ENCODE measurements around the gene DHRS2. TPM values are rescaled to one million over a fixed set of nuclear protein-coding genes. Genes with fewer than 3 reads are reported as not detected.

The DHRS2 gene
- polyA plus RNA-seq, 1 experiment: 0.09 TPM

DNA sequence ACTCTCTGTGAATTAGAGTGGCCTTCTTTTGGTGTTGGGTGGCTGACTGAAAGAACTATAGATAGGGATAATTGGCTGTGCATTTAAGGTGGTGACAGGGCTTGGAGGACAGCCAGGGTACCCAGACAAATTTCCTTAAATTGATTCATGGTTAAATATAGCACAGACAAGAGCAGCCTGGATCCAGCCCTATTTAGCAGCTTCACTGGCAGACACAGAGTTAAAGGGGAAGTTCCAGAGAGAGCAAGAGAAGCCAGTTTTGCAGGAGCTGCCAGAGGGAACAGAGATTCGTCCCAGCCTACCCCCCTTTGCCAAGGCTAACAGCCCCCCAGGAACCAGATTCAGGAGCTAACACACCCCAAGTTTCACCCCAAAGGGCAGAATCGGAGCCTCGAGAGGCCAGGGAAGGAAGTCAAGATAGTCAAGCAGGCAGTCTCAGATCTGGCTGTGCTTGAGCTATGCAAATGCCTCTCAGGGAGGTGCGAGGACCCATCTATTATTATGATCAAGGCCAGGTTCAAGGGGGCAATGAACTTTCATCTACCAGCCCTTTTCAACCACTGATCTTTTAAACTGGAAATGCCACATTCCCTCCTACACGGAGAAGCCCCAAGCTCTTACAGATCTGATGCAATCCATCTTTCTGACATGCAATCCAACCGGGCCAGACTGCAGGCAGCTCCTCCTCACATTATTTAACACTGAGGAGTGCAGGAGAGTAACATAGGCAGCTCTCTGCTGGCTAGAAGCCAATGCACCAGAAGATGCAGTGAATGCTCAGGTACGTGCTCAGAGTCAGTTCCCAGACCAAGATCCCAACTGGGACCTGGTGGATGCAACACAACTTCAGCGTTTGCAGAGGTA, 58.2 kb downstream of the DHRS2 start:
- H3K27ac ChIP-seq (ENCODE audit: low read depth, low read length): no peak overlapping the region
- no peak for DNase-seq (ENCODE audit: low read depth, low spot score)
- TF ChIP-seq, protein P1, sequence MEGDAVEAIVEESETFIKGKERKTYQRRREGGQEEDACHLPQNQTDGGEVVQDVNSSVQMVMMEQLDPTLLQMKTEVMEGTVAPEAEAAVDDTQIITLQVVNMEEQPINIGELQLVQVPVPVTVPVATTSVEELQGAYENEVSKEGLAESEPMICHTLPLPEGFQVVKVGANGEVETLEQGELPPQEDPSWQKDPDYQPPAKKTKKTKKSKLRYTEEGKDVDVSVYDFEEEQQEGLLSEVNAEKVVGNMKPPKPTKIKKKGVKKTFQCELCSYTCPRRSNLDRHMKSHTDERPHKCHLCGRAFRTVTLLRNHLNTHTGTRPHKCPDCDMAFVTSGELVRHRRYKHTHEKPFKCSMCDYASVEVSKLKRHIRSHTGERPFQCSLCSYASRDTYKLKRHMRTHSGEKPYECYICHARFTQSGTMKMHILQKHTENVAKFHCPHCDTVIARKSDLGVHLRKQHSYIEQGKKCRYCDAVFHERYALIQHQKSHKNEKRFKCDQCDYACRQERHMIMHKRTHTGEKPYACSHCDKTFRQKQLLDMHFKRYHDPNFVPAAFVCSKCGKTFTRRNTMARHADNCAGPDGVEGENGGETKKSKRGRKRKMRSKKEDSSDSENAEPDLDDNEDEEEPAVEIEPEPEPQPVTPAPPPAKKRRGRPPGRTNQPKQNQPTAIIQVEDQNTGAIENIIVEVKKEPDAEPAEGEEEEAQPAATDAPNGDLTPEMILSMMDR (IDR thresholded peaks at IDR 0.05; ENCODE audit: low read depth, low read length): no peak
- peaks cover 17% of the 10 kb centered on the region for H3K27me3 ChIP-seq (ENCODE audit: control insufficient read depth, insufficient read depth, low read length)
- no peaks in the 10 kb centered on the region; the same call in 1 of the 2 replicates for H3K9me3 ChIP-seq (ENCODE audit: control insufficient read depth, insufficient read depth, low read length)
- CTCF ChIA-PET: interaction anchor here (0.6 to 1.3 kb wide), 4 partner anchors 60 to 216 kb away, joined by 3 to 8 read pairs (median 4); no protein-coding TSS in a partner anchor
- POLR2A ChIA-PET: interaction anchor here (0.6 kb wide), 1 partner anchor 184 kb away, joined by 7 read pairs; no protein-coding TSS in a partner anchor
- H3K4me3 ChIP-seq (ENCODE audit: low read depth, low read length): no peak overlapping the region

Other genes starting within 250 kb of the DHRS2 start
- not detected in 2 replicates for gene MYH6, start 228.1 kb upstream of the DHRS2 start, polyA plus RNA-seq (2011; rRNA removed)
- not detected in 2 replicates for gene MYH7, start 200.7 kb upstream of the DHRS2 start, polyA plus RNA-seq (2011; rRNA removed)
- 43.3 and 49.8 TPM in 2 replicates for gene NGDN, start 166.7 kb upstream of the DHRS2 start, polyA plus RNA-seq (2011; rRNA removed)
- 0.09 and 0.14 TPM in 2 replicates for gene ZFHX2, start 84.6 kb upstream of the DHRS2 start, polyA plus RNA-seq (2011; rRNA removed)
- gene THTPA, start 80.1 kb upstream of the DHRS2 start, polyA plus RNA-seq (2011; rRNA removed): 4.9 and 9.3 TPM in 2 replicates
- gene AP1G2, start 68.6 kb upstream of the DHRS2 start, polyA plus RNA-seq (2011; rRNA removed): 8.2 and 10.6 TPM in 2 replicates
- not detected in 2 replicates for gene JPH4, start 57.6 kb upstream of the DHRS2 start, polyA plus RNA-seq (2011; rRNA removed)